Liver (tissue), 9 donors: Measurements from ENCODE around the gene IFNGR1. TPM values are rescaled to one million over a fixed set of nuclear protein-coding genes. Genes with fewer than 3 reads are reported as not detected.

Experiments
- DNase-seq: peaks from one replicate; pipeline ENCODE4 v3.0.0-alpha.2; 2017; ENCODE audit warnings: low spot score
- H3K27ac ChIP-seq, 2 donors: one replicate each; pipeline ENCODE4 v1.7.0; 2013; ENCODE audit warnings: inconsistent platforms in 2 of 2, low read length in 2 of 2, control low read depth in 1 of 2, low read depth in 1 of 2, mild to moderate bottlenecking in 1 of 2
- H3K27me3 ChIP-seq, 4 donors: one replicate each; pipeline versions ENCODE4 v1.6.1 to v1.7.0; 2013; ENCODE audit warnings: low read length in 3 of 4, inconsistent platforms in 1 of 4, mild to moderate bottlenecking in 1 of 4, moderate library complexity in 1 of 4; ENCODE audit not compliant: control insufficient read depth in 4 of 4, insufficient read depth in 4 of 4
- H3K36me3 ChIP-seq, 4 donors: one replicate each; pipeline versions ENCODE4 v1.6.1 to v1.7.0; 2013; ENCODE audit warnings: low read length in 3 of 4, mild to moderate bottlenecking in 3 of 4, low read depth in 1 of 4, moderate library complexity in 1 of 4; ENCODE audit not compliant: control insufficient read depth in 4 of 4, insufficient read depth in 3 of 4
- H3K4me1 ChIP-seq, 4 donors: one replicate each; pipeline versions ENCODE4 v1.6.1 to v1.7.0; 2013; ENCODE audit warnings: low read length in 3 of 4, mild to moderate bottlenecking in 3 of 4, moderate library complexity in 1 of 4; ENCODE audit not compliant: control insufficient read depth in 4 of 4, insufficient read depth in 4 of 4
- H3K4me3 ChIP-seq, 3 donors: one replicate each; pipeline versions ENCODE4 v1.6.1 to v1.7.0; 2013; ENCODE audit warnings: low read length in 3 of 3, control low read depth in 1 of 3, low read depth in 1 of 3, mild to moderate bottlenecking in 1 of 3
- H3K9ac ChIP-seq, 2 donors: one replicate each; pipeline ENCODE4 v1.7.0; 2013; ENCODE audit warnings: low read length in 2 of 2, mild to moderate bottlenecking in 2 of 2, moderate library complexity in 2 of 2, control low read depth in 1 of 2, low read depth in 1 of 2
- H3K9me3 ChIP-seq, 4 donors: one replicate each; pipeline versions ENCODE4 v1.6.1 to v1.7.0; 2013; ENCODE audit warnings: low read length in 3 of 4; ENCODE audit not compliant: control insufficient read depth in 4 of 4
- ATF3 ChIP-seq: IDR thresholded peaks from 2 replicates; pipeline ENCODE4 v1.6.1; 2016; ENCODE audit warnings: antibody characterized with exemption
- CTCF ChIP-seq: fragments of 150-350 bp; IDR thresholded peaks from 2 replicates; pipeline ENCODE4 v1.5.1; 2017; ENCODE audit warnings: improper control_type of control experiment, low read depth, low read length; ENCODE audit not compliant: missing input control
- EGR1 ChIP-seq, 2 donors: IDR thresholded peaks; 2 replicates each; pipeline ENCODE4 v1.6.1; 2016 to 2018; ENCODE audit warnings: antibody characterized with exemption in 2 of 2, low read depth in 2 of 2
- FOXA1 ChIP-seq: IDR thresholded peaks from 2 replicates; pipeline ENCODE4 v1.6.1; 2016; ENCODE audit warnings: antibody characterized with exemption
- GABPA ChIP-seq, 2 donors: IDR thresholded peaks in 1 of 2; conservative IDR thresholded peaks in 1 of 2; 2 replicates each; pipeline ENCODE4 v1.6.1; 2016; ENCODE audit warnings: antibody characterized with exemption in 2 of 2, mild to moderate bottlenecking in 1 of 2, moderate library complexity in 1 of 2
- HNF4A ChIP-seq, 2 donors: conservative IDR thresholded peaks; 2 replicates each; pipeline ENCODE4 v1.6.1; 2016; ENCODE audit warnings: antibody characterized with exemption in 2 of 2, mild to moderate bottlenecking in 2 of 2
- NR2F2 ChIP-seq: IDR thresholded peaks from 2 replicates; pipeline ENCODE4 v1.6.1; 2016; ENCODE audit warnings: antibody characterized with exemption
- RAD21 ChIP-seq, 2 donors: IDR thresholded peaks; 2 replicates each; pipeline ENCODE4 v1.6.1; 2016; ENCODE audit warnings: antibody characterized with exemption in 2 of 2, mild to moderate bottlenecking in 2 of 2
- RXRA ChIP-seq, 2 donors: IDR thresholded peaks; 2 replicates each; pipeline ENCODE4 v1.6.1; 2017 to 2018; ENCODE audit warnings: antibody characterized with exemption in 2 of 2, mild to moderate bottlenecking in 1 of 2
- SP1 ChIP-seq: IDR thresholded peaks from 2 replicates; pipeline ENCODE4 v1.6.1; 2018; ENCODE audit warnings: antibody characterized with exemption, mild to moderate bottlenecking
- TAF1 ChIP-seq: conservative IDR thresholded peaks from 2 replicates; pipeline ENCODE4 v1.6.1; 2016; ENCODE audit warnings: antibody characterized with exemption, mild to moderate bottlenecking
- YY1 ChIP-seq: IDR thresholded peaks from 2 replicates; pipeline ENCODE4 v1.6.1; 2016; ENCODE audit warnings: antibody characterized with exemption, mild to moderate bottlenecking
- ZBTB33 ChIP-seq: IDR thresholded peaks from 2 replicates; pipeline ENCODE4 v1.6.1; 2016; ENCODE audit warnings: antibody characterized with exemption
- WGBS: extraction: QIAGEN DNeasy Blood & Tissue Kit; methylation state at CpG from one replicate; pipeline ENCODE4 v1.1.7; 2013; 5-methylcytosine and 5-hydroxymethylcytosine counted together
- polyA plus RNA-seq, 2 donors: library from polyadenylated mRNA; stranded (reverse) in 1 of 2; unstranded in 1 of 2; fragments of 200-250 nt in 1 of 2; fragments of >200 nt in 1 of 2; fragmentation: Nextera tagmentation in 1 of 2; extraction: Ambion mirVana in 1 of 2; gene quantifications; one replicate each; pipeline versions ENCODE4 v1.2.1 to v1.2.3, GENCODE V29; 2013 to 2015
- total RNA-seq, 2 donors: library from RNA; depleted of rRNA; stranded (reverse); fragments of >200 nt; gene quantifications; one replicate each; pipeline ENCODE4 v1.2.3, GENCODE V29; 2014
- donor health status: healthy.
- donor health status: healthy.
- donor health status: healthy.
- donor health status: healthy.
- donor health status: healthy.

Gene IFNGR1
- total and polyA plus RNA-seq, 4 donors: 33.9 to 57.8 (median 39.0) TPM

- Histone ChIP-seq H3K4me3 (no peak overlapping the region), H3K9me3 (peaks cover 0 to 13% (median 4%) of the 10 kb centered on the region in 4 donors), H3K27me3 (no peaks in the 10 kb centered on the region), H3K9ac (no peak overlapping the region), H3K36me3 (no peaks in the 10 kb centered on the region), H3K27ac (no peak overlapping the region), H3K4me1 (no peaks in the 10 kb centered on the region)
- no peak for TF ChIP-seq EGR1 (IDR thresholded peaks at IDR 0.05; ENCODE audit: low read depth in 2 of 2)
- TF ChIP-seq SP1: no peak
- no peak for TF ChIP-seq TAF1
- no peak for TF ChIP-seq YY1
- TF ChIP-seq CTCF: no peak
- no peak for TF ChIP-seq ATF3
- TF ChIP-seq NR2F2: no peak
- TF ChIP-seq GABPA (IDR thresholded peaks at IDR 0.05 in 1 of 2, conservative IDR thresholded peaks at IDR 0.05 in 1 of 2): no peak
- TF ChIP-seq RXRA (IDR thresholded peaks at IDR 0.05): no peak
- no peak for DNase-seq
- WGBS: 95% methylated on average over 1 of the region's 1 CpG
These were observed 41.6 kb downstream of the IFNGR1 start for GRCh38 chr6:137177611-137178010.

GRCh38 chr6:137176729-137177128 is 42.5 kb downstream of the IFNGR1 start:
- peaks cover 0 to 5% (median 4%) of the 10 kb centered on the region in 4 donors for H3K9me3 ChIP-seq
- H3K27me3 ChIP-seq: no peaks in the 10 kb centered on the region
- H3K9ac ChIP-seq: no peak overlapping the region
- no peak overlapping the region for H3K27ac ChIP-seq
- H3K36me3 ChIP-seq: no peaks in the 10 kb centered on the region
- 87% methylated on average over 5 of the region's 5 CpGs for WGBS
- no peaks in the 10 kb centered on the region for H3K4me1 ChIP-seq
- DNase-seq: no peak
- H3K4me3 ChIP-seq: no peak overlapping the region
- TF ChIP-seq HNF4A (conservative IDR thresholded peaks at IDR 0.05) (no peak), ZBTB33 (no peak), FOXA1 (no peak), EGR1 (IDR thresholded peaks at IDR 0.05; ENCODE audit: low read depth in 2 of 2) (no peak), YY1 (no peak), NR2F2 (no peak), RAD21 (IDR thresholded peaks at IDR 0.05) (no peak), CTCF (no peak), RXRA (IDR thresholded peaks at IDR 0.05) (no peak), TAF1 (no peak)
